Measurements from ENCODE around the gene WDR70.
"Not testable (repeated sequence)": the region's sequence is repeated elsewhere in the genome, so short reads cannot be mapped to it uniquely, and the experiment has no call there.

WDR70 gene

GRCh38 chr5:37773809-37774208 lies 394.7 kb downstream of the WDR70 start:
- DNase-seq (ENCODE audit: extremely low spot score, insufficient read length, low read depth) (no peak), FAIRE-seq (no peak)

- no peak for FAIRE-seq
- no peak for DNase-seq (ENCODE audit: extremely low spot score, insufficient read length, low read depth)
Observed at GRCh38 chr5:37774912-37775483, 395.9 kb downstream of the WDR70 start.

GRCh38 chr5:37776826-37777225 lies 397.7 kb downstream of the WDR70 start:
- FAIRE-seq (no peak), DNase-seq (ENCODE audit: extremely low spot score, insufficient read length, low read depth) (no peak)

- FAIRE-seq (no peak), DNase-seq (ENCODE audit: extremely low spot score, insufficient read length, low read depth) (no peak)
Observed at GRCh38 chr5:37777432-37778130, 398.5 kb downstream of the WDR70 start.

- FAIRE-seq; DNase-seq (ENCODE audit: extremely low spot score, insufficient read length, low read depth): not testable (repeated sequence)
Observed at GRCh38 chr5:37781409-37781808, 402.3 kb downstream of the WDR70 start.

- DNase-seq (ENCODE audit: extremely low spot score, insufficient read length, low read depth) (no peak), FAIRE-seq (no peak)
Observed at GRCh38 chr5:37786416-37786815, 407.3 kb downstream of the WDR70 start.

GRCh38 chr5:37786862-37787519 lies 407.9 kb downstream of the WDR70 start:
- DNase-seq (ENCODE audit: extremely low spot score, insufficient read length, low read depth) (no peak), FAIRE-seq (no peak)

- DNase-seq (ENCODE audit: extremely low spot score, insufficient read length, low read depth), result no peak
- no peak for FAIRE-seq
Observed at GRCh38 chr5:37787742-37788141, 408.6 kb downstream of the WDR70 start.

- DNase-seq (ENCODE audit: extremely low spot score, insufficient read length, low read depth) (no peak), FAIRE-seq (no peak)
Observed at GRCh38 chr5:37789991-37790390, 410.9 kb downstream of the WDR70 start.

GRCh38 chr5:37791321-37791720 lies 412.2 kb downstream of the WDR70 start:
- DNase-seq (ENCODE audit: extremely low spot score, insufficient read length, low read depth), result no peak
- FAIRE-seq, result no peak

GRCh38 chr5:37792975-37793631 lies 414.0 kb downstream of the WDR70 start:
- no peak for DNase-seq (ENCODE audit: extremely low spot score, insufficient read length, low read depth)
- FAIRE-seq, result no peak

- FAIRE-seq; DNase-seq (ENCODE audit: extremely low spot score, insufficient read length, low read depth): not testable (repeated sequence)
Observed at GRCh38 chr5:37795292-37795691, 416.2 kb downstream of the WDR70 start.

- FAIRE-seq; DNase-seq (ENCODE audit: extremely low spot score, insufficient read length, low read depth): not testable (repeated sequence)
Observed at GRCh38 chr5:37796435-37796834, 417.3 kb downstream of the WDR70 start.

- DNase-seq (ENCODE audit: extremely low spot score, insufficient read length, low read depth), result no peak
- FAIRE-seq, result no peak
Observed at GRCh38 chr5:37799865-37800421, 420.8 kb downstream of the WDR70 start.

GRCh38 chr5:37801521-37801920 lies 422.4 kb downstream of the WDR70 start:
- FAIRE-seq (no peak), DNase-seq (ENCODE audit: extremely low spot score, insufficient read length, low read depth) (no peak)
